ENCODE results near the gene SEMA5A.

Gene SEMA5A

DNA sequence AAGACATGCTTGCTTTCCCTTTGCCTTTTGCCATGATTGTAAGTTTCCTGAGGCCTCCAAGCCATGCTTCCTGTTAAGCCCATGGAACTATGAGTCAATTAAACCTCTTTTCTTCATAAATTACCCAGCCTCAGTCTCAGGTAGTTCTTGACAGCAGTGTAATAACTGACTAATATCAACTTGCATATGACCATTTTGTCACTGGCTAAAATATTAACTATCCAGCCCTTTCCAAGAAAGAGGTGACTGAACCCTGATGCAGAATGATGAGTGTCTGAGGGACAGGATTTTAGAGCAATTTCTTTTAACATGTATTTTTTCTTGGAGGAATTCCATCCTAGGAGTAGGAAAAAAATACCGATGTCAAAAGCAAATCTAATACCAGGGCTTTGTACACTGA, 266.1 kb downstream of the SEMA5A start:
- no peak for DNase-seq (ENCODE audit: low read depth, low spot score)

GRCh38 chr5:9278921-9279603, 266.8 kb downstream of the SEMA5A start:
- no peak for DNase-seq (ENCODE audit: low read depth, low spot score)

DNA sequence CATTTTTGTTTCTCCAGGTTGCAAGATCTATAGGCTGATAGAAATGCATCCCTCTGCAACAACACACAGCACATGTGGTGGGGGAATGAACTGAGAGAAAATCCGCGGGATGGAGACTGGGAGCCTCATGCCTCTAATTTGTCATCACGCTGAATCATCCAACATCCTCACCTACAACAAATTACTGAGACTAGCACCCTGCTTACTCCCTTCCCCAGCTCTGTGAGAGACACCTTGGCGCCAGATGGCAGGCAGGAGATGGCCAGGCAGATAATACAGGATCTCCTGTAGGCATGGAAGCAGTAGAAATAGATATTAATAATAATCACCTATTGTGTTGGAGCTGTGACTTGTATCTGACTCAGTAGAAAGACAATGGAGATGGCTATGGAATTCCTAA, 276.9 kb downstream of the SEMA5A start:
- no peak for DNase-seq (ENCODE audit: low read depth, low spot score)

DNA sequence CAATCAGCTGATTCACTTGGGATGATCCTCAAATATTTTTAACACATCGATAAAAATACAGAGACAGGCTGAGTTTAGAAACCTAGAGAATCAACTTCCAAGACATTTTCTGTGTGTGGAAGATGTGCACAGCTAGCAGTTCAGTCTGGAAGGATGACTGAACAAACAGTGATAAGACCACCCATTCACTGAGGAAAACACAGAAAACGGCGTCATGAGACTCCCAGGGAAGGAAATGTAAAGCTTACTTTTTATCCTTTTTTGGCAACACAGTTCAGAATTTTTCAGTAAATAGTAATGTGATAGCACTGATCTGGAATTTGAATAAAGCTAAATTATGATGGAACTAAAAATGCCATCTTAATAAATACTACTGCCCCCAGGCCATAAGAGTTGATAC, 277.6 kb downstream of the SEMA5A start:
- DNase-seq (ENCODE audit: low read depth, low spot score), result no peak

DNA sequence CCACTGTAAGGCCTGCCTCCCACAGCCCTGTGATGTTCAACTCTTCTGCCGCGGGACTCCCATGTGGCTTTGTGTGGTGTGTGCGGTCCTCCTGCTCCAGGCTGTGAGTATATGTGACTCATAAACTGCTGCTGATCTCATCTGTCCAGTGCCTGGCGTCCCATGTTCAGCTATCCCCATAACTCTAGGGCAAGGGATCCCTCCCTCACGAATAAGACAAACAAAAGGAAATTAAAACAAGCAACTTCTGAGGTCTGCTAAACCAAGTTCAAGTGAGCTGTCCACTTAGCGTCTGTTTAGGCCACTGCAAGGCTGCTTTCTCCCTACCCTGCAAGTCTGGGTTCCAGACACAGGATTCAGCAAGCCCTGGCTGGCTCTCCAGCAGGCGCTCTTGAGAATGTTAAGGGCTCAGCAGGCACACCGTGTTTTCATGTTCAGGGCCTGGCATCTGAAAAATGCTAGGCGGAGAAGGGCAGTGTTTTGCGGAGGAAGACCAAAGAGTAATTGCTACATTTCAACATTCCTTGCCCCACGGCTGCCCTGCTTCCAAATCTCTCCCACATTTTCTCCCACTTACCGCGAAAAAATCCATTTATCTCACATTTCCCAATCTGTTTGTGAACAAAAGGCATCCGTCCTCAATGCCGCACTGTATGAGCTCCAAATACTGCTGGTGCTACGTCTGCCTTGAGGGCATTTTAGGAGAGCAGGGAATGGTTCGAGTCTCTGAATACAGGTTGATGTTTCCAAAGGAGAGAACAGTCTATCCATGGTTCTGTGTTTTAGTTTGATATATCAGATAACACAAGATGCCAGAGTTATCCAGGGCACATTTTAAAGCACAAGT, 280.2 kb downstream of the SEMA5A start:
- DNase-seq (ENCODE audit: low read depth, low spot score), result no peak

DNA sequence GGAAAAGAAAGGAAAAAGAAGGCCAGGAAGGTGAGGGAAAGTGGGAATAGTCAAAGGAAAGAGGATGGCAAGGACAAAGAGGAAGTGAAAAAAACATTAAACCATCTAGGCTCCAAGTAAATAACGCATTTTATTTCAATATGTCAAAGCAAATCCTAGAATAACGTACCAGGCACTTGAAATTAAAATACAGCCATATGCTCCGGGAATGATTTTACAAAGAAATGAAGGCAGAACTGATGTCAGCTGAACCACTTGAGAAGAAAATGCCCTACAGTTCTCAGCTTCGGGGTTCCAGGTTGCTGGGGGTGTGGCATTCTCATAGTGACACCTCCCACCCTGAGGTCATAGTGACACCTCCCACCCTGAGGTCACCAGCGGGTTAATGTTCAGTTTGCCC, 281.6 kb downstream of the SEMA5A start:
- no peak for DNase-seq (ENCODE audit: low read depth, low spot score)

- no peak for DNase-seq (ENCODE audit: low read depth, low spot score)
Observed at GRCh38 chr5:9263656-9264055, 282.2 kb downstream of the SEMA5A start.

- no peak for DNase-seq (ENCODE audit: low read depth, low spot score)
Observed at GRCh38 chr5:9251379-9251980, 294.4 kb downstream of the SEMA5A start.

DNA sequence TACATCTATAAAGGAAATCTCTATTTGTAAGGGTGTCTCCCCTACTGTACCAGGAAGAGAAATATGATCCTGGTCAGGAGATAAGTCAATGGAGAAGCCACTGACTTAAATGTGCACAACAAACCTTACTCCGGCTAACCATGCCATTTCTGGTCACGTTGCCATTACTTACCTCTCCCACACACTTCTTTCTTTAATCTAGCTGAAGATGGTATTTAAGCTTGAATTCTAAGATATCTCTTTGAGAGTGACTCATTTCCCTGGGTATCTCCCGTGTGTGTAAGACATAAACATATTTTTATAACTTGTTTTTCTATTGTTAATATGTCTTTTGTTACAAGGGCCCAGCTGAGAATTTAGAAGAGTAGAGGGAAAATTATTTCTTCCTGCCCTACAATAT, 296.6 kb downstream of the SEMA5A start:
- no peak for DNase-seq (ENCODE audit: low read depth, low spot score)

DNA sequence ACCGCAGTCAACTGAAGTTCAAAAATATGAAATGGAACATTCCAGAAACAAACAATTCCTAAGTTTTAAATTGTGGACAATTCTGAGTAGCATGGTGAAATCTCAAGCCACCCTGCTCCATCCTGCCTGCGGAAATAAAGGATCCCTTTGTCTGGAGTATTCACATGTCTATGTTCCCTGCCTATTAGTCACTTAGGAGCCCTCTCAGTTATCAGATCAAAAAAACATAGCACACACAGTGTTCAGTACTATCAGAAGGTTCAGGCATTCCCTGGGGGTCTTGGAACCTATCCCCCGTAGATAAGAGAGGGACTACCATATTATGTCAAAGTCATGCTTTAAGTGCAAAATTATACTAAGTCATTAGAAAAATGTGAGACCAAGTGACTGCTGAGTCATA, 300.8 kb downstream of the SEMA5A start:
- DNase-seq (ENCODE audit: low read depth, low spot score), result no peak

DNA sequence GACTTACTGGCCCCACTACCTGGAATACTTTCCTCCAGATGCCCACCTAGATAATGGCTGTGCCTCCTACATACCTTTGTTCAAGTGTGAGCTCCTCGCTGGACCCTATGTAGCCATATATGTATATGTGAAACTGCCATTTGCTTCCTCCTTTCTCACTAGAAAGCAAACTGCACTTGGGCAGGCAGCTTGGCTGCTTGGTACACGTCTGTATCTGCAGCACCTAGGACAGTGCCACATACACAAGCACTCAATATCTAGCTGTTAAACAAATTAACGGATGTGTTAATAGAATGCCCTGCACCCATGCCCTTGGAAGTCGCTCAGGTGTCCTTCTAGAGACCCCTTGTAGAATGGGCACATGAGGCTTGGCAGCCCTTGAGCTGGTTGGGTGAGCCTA, 301.5 kb downstream of the SEMA5A start:
- no peak for DNase-seq (ENCODE audit: low read depth, low spot score)

GRCh38 chr5:9241479-9242305, 304.2 kb downstream of the SEMA5A start:
- DNase-seq (ENCODE audit: low read depth, low spot score), result no peak

DNA sequence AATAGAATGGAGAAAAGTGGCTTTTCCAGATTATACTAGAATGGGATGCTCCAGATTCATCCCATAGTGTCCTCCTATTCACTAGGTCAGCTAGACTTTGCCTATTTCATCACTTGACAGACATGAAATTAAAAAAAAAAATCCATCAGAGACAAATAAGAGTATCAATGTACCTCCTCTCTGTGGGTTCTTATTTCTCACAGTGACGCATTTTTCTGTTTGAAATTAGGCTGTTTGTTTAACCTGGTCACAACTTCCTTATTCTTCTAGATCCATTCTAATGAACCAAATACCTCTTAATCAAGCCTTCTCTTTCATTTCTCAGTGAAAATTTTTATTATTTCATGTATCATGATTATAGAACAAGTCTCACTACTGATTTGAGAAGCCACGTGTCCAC, 305.4 kb downstream of the SEMA5A start:
- no peak for DNase-seq (ENCODE audit: low read depth, low spot score)

GRCh38 chr5:9239626-9240025, 306.2 kb downstream of the SEMA5A start:
- no peak for DNase-seq (ENCODE audit: low read depth, low spot score)

GRCh38 chr5:9239071-9239470, 306.8 kb downstream of the SEMA5A start:
- no peak for DNase-seq (ENCODE audit: low read depth, low spot score)

- no peak for DNase-seq (ENCODE audit: low read depth, low spot score)
Observed at GRCh38 chr5:9233712-9234111, 312.2 kb downstream of the SEMA5A start.

DNA sequence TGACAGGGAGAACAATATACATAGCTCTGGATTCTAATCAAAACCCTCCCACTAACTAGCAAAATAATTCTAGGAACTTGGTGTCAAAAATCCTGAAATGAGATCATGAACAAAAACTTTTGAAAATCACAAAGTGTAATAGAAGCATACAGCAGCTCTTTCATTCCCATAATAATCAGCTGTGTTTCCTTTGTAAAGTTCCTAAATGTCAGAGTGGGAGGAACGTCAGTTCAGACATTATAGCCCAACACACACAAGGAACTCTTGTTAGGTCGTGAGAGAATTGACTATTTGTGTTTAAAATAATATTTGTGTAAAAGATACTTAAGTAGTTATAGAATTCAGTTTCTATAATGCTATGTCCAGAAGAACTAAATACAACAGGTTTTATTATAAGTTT, 312.8 kb downstream of the SEMA5A start:
- no peak for DNase-seq (ENCODE audit: low read depth, low spot score)

DNA sequence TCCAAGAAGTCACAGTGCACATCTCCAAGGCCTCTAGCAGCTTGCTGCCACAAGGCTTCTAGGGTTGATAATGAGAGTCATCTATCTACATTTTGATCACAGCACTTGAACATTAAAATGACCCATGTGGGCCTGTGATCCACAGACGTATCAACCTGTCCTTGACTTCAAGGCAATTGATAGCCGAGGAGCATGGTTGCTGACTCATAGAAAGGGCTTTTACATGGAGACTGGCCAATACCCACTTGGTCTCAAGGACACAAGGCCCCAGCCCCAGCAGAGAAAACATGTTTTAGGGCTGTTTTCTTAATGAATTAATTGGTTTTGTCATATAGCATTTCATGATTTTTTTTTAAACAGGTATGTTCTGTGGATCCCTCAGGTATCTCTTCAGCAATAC, 314.0 kb downstream of the SEMA5A start:
- DNase-seq (ENCODE audit: low read depth, low spot score), result no peak

GRCh38 chr5:9230355-9230754, 315.5 kb downstream of the SEMA5A start:
- no peak for DNase-seq (ENCODE audit: low read depth, low spot score)

- DNase-seq (ENCODE audit: low read depth, low spot score), result no peak
Observed at GRCh38 chr5:9226016-9226536, 319.8 kb downstream of the SEMA5A start.

GRCh38 chr5:9222054-9222976, 323.6 kb downstream of the SEMA5A start:
- no peak for DNase-seq (ENCODE audit: low read depth, low spot score)
